Measurements from ENCODE around the gene RABL6.

RABL6 gene

DNA sequence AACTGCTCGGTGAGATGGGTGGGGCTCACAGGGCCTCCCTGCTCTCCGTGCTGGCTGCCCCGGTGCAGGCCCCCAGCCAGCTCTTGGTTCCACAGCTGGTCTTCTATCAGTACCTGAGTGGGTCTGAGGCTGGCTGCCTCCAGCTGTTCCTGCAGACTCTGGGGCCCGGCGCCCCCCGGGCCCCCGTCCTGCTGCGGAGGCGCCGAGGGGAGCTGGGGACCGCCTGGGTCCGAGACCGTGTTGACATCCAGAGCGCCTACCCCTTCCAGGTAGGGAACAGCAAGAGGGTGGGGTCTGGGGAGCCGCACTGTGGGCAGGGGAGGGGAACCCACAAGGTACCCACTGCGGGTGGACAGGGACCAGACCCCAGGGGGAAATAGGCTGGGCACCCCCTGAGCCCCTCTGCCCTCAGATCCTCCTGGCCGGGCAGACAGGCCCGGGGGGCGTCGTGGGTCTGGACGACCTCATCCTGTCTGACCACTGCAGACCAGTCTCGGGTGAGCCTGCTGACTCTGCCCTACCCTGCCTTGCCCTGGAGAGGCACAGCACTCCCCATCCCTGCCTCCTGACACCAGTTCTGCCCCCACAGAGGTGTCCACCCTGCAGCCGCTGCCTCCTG is 47.2 kb downstream of the RABL6 start:
- Mint-ChIP-seq H3K4me1 (ENCODE audit: low read depth) (no peaks in the 10 kb centered on the region), H3K36me3 (ENCODE audit: low read depth) (no peaks in the 10 kb centered on the region), H3K27ac (no peak overlapping the region), H3K4me3 (no peak overlapping the region), H3K27me3 (ENCODE audit: low read depth) (no peaks in the 10 kb centered on the region), H3K9me3 (no peaks in the 10 kb centered on the region)

DNA sequence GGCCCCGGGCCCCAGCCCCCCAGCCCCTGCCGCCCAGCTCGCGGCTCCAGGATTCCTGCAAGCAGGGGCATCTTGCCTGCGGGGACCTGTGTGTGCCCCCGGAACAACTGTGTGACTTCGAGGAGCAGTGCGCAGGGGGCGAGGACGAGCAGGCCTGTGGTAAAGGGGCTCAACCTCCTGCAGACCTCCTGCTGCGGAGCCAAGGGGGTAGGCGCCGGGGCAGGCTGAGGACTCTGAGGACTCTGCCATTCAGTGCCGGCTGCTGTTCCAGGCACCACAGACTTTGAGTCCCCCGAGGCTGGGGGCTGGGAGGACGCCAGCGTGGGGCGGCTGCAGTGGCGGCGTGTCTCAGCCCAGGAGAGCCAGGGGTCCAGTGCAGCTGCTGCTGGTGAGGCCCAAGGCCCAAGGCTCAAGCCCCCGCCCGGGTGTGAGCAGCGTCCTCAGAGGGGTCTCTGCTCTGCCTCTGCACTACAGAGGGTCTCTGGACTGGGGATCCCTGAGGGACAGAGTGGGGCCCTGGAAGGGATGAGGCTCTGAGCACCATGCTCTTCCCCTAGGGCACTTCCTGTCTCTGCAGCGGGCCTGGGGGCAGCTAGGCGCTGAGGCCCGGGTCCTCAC is 47.8 kb downstream of the RABL6 start:
- H3K27me3 Mint-ChIP-seq (ENCODE audit: low read depth): no peaks in the 10 kb centered on the region
- no peaks in the 10 kb centered on the region for H3K9me3 Mint-ChIP-seq
- peaks cover 2% of the 10 kb centered on the region for H3K4me1 Mint-ChIP-seq (ENCODE audit: low read depth)
- no peak overlapping the region for H3K4me3 Mint-ChIP-seq
- H3K36me3 Mint-ChIP-seq (ENCODE audit: low read depth): no peaks in the 10 kb centered on the region
- no peak overlapping the region for H3K27ac Mint-ChIP-seq

DNA sequence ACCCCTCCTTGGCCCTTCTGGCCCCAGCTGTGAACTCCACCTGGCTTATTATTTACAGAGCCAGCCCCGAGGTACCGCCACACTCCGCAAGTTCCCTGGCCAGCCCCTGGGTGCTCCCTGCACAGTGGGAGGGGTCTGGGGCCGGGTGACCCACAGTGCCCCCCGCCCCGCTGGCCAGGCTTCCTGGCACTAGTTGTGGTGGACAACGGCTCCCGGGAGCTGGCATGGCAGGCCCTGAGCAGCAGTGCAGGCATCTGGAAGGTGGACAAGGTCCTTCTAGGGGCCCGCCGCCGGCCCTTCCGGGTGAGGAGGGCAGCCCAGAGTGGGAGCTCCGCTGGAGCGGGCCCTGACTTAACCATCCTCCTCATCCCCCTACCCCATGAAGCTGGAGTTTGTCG is 48.3 kb downstream of the RABL6 start:
- Mint-ChIP-seq H3K4me1 (ENCODE audit: low read depth) (peaks cover 2% of the 10 kb centered on the region), H3K9me3 (no peaks in the 10 kb centered on the region), H3K27me3 (ENCODE audit: low read depth) (no peaks in the 10 kb centered on the region), H3K27ac (no peak overlapping the region), H3K36me3 (ENCODE audit: low read depth) (no peaks in the 10 kb centered on the region), H3K4me3 (no peak overlapping the region)

DNA sequence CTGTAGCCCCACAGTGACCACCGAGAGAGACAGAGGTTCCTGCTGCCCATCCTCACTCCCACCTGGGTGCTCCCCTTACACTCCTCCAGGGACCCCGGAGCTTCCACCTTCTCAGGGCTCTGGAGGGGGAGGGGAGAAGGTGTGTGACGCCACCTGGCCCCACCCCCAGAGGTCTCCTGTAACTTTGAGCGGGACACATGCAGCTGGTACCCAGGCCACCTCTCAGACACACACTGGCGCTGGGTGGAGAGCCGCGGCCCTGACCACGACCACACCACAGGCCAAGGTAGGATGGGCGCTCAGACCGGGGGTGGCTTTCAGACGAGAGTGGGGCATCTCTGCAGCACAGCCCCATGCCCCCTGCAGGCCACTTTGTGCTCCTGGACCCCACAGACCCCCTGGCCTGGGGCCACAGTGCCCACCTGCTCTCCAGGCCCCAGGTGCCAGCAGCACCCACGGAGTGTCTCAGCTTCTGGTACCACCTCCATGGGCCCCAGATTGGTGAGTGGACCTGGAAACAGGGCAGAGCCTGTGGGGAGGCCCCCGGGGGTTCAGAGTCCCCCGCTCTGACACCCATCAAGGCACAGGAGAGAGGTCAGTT is 48.9 kb downstream of the RABL6 start:
- no peak overlapping the region for H3K4me3 Mint-ChIP-seq
- no peaks in the 10 kb centered on the region for H3K27me3 Mint-ChIP-seq (ENCODE audit: low read depth)
- no peaks in the 10 kb centered on the region for H3K36me3 Mint-ChIP-seq (ENCODE audit: low read depth)
- H3K4me1 Mint-ChIP-seq (ENCODE audit: low read depth): peaks cover 2% of the 10 kb centered on the region
- H3K9me3 Mint-ChIP-seq: no peaks in the 10 kb centered on the region
- H3K27ac Mint-ChIP-seq: no peak overlapping the region

DNA sequence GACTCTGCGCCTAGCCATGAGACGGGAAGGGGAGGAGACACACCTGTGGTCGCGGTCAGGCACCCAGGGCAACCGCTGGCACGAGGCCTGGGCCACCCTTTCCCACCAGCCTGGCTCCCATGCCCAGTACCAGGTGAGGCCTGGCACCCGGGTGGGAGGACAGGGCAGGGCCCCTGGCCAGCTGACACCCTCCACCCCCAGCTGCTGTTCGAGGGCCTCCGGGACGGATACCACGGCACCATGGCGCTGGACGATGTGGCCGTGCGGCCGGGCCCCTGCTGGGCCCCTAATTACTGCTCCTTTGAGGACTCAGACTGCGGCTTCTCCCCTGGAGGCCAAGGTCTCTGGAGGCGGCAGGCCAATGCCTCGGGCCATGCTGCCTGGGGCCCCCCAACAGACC is 49.4 kb downstream of the RABL6 start:
- Mint-ChIP-seq H3K36me3 (ENCODE audit: low read depth) (peaks cover 4% of the 10 kb centered on the region), H3K27ac (no peak overlapping the region), H3K27me3 (ENCODE audit: low read depth) (no peaks in the 10 kb centered on the region)

DNA sequence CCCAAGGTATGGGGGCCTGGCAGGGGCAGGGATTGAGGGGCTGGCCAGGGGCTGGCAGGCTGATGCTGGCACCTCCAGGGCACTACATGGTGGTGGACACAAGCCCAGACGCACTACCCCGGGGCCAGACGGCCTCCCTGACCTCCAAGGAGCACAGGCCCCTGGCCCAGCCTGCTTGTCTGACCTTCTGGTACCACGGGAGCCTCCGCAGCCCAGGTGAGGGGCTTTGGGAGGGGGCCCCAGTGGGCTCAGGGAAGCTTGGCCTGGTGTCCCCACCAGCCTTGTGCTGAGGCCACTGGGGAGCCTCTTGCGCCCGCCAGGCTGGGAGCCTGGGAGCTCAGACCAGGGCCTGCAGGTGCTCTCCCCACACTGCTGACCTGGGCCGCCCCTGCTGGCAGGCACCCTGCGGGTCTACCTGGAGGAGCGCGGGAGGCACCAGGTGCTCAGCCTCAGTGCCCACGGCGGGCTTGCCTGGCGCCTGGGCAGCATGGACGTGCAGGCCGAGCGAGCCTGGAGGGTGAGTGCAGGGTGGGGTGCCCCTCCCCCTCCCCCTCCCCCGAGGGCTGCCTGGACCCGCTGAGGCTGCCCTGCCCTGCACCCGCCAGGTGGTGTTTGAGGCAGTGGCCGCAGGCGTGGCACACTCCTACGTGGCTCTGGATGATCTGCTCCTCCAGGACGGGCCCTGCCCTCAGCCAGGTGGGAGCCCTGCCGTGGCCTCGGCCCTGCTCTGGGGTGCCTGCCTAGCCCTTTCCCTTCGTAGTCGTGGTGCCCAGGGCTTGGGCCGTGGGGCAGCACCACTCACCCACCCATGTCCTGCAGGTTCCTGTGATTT is 50.0 kb downstream of the RABL6 start:
- Mint-ChIP-seq H3K4me1 (ENCODE audit: low read depth) (peaks cover 3% of the 10 kb centered on the region), H3K36me3 (ENCODE audit: low read depth) (peaks cover 4% of the 10 kb centered on the region), H3K27me3 (ENCODE audit: low read depth) (no peaks in the 10 kb centered on the region), H3K4me3 (no peak overlapping the region), H3K27ac (no peak overlapping the region), H3K9me3 (no peaks in the 10 kb centered on the region)

More for the DNA sequence above, 49.4 kb downstream of the RABL6 start:
- Mint-ChIP-seq H3K4me1 (ENCODE audit: low read depth) (peaks cover 2% of the 10 kb centered on the region), H3K4me3 (no peak overlapping the region), H3K9me3 (no peaks in the 10 kb centered on the region)

DNA sequence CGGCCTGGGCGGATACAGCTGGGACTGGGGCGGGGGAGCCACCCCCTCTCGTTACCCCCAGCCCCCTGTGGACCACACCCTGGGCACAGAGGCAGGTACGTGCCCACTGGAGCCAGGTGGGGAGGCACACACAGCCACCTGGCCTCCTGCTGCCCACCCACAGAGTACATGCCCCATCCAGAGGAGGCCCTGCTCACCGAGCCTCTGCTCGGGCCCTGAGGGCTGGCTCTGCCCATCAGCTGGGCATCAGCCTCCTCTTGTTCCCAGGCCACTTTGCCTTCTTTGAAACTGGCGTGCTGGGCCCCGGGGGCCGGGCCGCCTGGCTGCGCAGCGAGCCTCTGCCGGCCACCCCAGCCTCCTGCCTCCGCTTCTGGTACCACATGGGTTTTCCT is 50.7 kb downstream of the RABL6 start:
- Mint-ChIP-seq H3K9me3 (no peaks in the 10 kb centered on the region), H3K27ac (no peak overlapping the region), H3K27me3 (ENCODE audit: low read depth) (no peaks in the 10 kb centered on the region), H3K4me1 (ENCODE audit: low read depth) (peaks cover 3% of the 10 kb centered on the region), H3K36me3 (ENCODE audit: low read depth) (peaks cover 6% of the 10 kb centered on the region), H3K4me3 (no peak overlapping the region)

DNA sequence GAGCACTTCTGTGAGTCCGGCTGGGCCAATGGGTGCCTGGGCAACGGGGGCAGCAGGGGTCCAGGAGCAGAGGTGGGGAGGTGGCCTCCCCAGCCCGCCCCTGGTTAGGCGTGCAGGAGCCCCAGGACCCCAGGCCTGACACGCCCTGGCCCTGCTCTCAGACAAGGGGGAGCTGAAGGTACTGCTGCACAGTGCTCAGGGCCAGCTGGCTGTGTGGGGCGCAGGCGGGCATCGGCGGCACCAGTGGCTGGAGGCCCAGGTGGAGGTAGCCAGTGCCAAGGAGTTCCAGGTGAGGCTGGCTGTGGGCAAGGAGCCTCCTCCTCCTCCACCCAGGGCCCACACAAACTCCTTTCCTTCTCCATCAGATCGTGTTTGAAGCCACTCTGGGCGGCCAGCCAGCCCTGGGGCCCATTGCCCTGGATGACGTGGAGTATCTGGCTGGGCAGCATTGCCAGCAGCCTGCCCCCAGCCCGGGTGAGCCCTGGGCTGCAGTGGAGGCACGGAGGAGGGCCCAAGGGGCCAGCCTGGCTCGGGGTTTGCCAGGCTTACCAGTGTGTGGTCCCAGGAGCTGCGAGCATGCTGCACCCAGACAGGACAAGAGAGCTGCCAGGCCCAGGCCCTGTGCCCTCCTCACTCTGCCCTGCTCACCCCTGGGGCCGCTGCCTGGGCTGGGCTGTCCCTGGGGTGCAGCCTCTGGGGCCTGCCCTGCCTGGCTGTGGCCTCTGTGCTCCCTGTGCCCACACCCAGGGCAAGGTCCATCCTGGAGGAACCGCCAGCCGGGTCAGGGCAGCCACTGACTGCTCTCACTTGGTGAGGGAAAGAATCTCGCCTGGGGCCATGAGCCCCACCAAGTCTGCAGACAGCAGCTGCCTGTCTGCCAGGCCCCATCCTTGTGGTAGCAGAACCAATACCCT is 51.4 kb downstream of the RABL6 start:
- Mint-ChIP-seq H3K27ac (no peak overlapping the region), H3K36me3 (ENCODE audit: low read depth) (peaks cover 12% of the 10 kb centered on the region), H3K4me1 (ENCODE audit: low read depth) (peaks cover 9% of the 10 kb centered on the region)

DNA sequence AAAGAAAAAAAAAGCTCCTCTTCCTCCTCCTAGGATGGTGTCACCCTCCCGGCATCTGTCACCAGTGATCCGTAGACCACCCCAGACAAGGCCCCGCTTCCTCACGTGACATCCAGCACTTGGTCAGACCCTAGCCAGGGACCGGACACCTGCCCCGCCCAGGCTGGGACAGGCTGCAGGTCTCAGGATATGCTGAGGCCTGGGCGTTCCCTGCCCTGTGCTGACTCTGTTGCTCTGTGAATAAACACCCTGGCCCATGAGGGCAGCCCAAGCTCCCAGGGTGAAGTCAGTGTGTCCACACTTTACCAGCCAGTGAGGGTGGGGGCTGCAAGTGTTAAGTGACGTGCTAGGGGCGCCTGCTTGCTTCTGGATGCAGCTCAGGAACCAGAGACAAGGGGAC is 52.8 kb downstream of the RABL6 start:
- peaks cover 17% of the 10 kb centered on the region for H3K36me3 Mint-ChIP-seq (ENCODE audit: low read depth)
- no peak overlapping the region for H3K27ac Mint-ChIP-seq

More for the DNA sequence above, 51.4 kb downstream of the RABL6 start:
- Mint-ChIP-seq H3K9me3 (no peaks in the 10 kb centered on the region), H3K27me3 (ENCODE audit: low read depth) (no peaks in the 10 kb centered on the region), H3K4me3 (no peak overlapping the region)

DNA sequence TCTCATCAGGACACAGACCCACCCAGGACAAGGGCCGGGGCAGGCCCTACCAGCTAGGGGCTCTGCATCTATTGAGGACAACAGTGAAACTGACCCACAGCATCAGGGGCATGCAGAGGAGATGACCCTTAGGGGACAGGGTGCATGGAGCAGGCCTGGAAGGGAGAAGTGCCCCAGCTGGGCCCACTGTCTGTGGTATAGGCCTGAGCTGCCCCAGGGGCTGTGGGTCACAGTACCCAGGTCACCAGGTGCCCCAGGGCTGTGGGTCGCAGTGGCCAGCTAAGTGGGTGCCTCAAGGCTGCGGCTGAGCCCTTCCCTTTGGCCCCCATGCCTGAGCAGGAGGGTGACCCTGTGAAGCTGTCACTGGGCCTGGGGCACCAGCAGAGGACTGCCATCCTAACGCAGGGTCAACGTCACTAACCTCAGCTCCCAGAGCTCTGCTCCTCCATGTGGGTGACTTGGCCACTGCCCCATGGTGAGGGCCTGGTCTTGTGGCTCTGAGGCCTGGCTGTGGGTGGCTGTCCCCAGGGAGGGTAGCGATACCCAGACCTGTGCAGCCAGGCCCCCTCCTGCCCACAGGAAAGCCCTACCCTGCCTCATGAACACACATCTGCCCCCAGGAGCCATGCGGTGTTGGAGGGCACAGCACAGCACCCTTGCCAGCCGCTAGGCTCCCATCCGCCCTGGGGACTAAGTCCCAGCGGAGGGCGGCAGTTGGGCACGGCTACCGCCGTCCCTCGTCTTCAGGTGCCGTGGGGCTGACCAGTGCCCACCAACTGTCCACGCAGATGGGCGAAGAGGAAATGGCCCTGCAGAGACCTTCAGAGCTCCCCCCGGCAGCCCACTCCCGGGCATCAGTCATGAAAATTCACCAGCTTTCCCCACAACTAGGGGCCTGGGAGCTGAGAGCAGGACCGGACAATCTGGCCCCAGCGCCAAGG is 53.5 kb downstream of the RABL6 start:
- peaks cover 17% of the 10 kb centered on the region for H3K36me3 Mint-ChIP-seq (ENCODE audit: low read depth)
- no peaks in the 10 kb centered on the region for H3K9me3 Mint-ChIP-seq
- peaks cover 17% of the 10 kb centered on the region for H3K4me1 Mint-ChIP-seq (ENCODE audit: low read depth)
- H3K4me3 Mint-ChIP-seq: no peak overlapping the region
- no peaks in the 10 kb centered on the region for H3K27me3 Mint-ChIP-seq (ENCODE audit: low read depth)
- H3K27ac Mint-ChIP-seq: no peak overlapping the region

More for the DNA sequence above, 52.8 kb downstream of the RABL6 start:
- Mint-ChIP-seq H3K4me3 (no peak overlapping the region), H3K9me3 (no peaks in the 10 kb centered on the region), H3K4me1 (ENCODE audit: low read depth) (peaks cover 17% of the 10 kb centered on the region), H3K27me3 (ENCODE audit: low read depth) (no peaks in the 10 kb centered on the region)

DNA sequence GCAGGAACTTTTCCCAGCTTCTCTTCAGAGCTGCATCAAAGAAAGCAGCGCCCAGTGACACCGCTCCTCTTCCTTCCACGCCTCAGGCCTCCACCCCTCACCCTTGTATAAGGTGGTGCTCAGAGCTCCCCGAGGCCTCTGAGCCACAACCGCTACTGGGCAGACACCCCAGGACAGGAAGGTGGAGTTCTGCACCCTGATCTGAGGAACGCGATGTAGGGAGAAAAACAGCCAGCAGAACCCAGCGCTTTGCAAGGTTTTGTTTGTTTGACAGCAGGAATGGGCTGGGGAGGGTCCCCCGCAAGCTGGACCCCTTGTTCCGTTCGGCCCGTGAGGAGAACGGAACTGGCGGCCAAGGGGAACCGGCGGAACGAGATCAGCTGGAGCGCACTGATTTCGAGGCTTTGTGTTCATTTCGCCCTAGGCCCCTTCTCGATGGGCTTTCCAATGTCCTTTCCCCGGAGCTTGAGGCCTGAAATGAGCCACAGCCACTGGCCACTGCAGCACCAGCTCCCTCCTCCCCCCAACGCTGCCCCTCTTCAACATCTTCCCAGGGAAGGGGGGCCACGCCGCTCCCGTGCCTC is 54.2 kb downstream of the RABL6 start:
- Mint-ChIP-seq H3K9me3 (no peaks in the 10 kb centered on the region), H3K4me1 (ENCODE audit: low read depth) (peaks cover 17% of the 10 kb centered on the region), H3K4me3 (no peak overlapping the region), H3K27ac (no peak overlapping the region), H3K36me3 (ENCODE audit: low read depth) (peaks cover 17% of the 10 kb centered on the region), H3K27me3 (ENCODE audit: low read depth) (no peaks in the 10 kb centered on the region)

DNA sequence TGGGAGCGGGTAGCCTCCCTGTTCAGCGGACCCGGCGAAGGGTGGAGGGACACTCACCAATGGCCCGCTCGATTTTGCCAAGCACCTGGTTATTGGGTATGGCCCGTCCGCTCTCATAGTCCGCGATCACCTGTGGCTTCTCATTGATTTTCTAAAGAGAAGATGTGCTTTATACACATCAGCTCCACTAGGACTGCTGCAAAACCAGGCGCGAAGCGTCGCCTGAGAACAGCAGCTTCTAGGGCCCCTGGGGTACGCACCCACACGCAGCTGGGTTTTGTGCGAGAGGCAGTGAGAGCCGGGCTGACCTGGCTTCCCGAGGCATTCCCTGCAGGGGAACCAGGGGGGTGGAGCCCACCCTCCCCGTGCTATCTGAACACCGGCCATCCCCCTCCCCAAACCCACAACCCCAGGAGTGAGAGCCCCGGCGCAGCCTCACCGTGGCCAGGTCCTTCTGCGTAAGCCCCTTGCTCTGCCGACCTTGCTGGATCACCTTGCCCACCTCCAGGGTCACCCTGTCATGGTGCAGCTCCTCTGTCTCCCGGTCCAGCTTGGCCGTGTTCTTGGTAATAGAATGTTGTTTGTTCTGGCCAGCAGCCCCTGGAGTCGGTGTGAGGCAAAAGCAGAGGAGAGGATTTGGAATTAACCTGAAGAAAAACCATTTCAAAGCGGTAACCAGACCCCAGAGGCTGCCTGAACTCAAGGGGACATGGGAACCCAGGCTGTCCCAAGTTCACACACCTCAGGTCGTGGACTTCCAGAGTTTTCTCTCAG is 55.3 kb downstream of the RABL6 start:
- no peak overlapping the region for H3K27ac Mint-ChIP-seq
- H3K4me3 Mint-ChIP-seq: no peak overlapping the region
- H3K4me1 Mint-ChIP-seq (ENCODE audit: low read depth): peaks cover 17% of the 10 kb centered on the region
- peaks cover 17% of the 10 kb centered on the region for H3K36me3 Mint-ChIP-seq (ENCODE audit: low read depth)
- H3K27me3 Mint-ChIP-seq (ENCODE audit: low read depth): no peaks in the 10 kb centered on the region
- H3K9me3 Mint-ChIP-seq: no peaks in the 10 kb centered on the region

Measured in T-helper 1 cell treated with Interleukin-12 subunit alpha and Interleukin-12 subunit beta and Interleukin-4 antibody, amounts not matched to agents 30 μg/mL and 1 μg/mL, for 36 hours (primary cell).